ENCODE results near the gene RTL10. TPM values are rescaled to one million over a fixed set of nuclear protein-coding genes. Genes with fewer than 3 reads are reported as not detected.

Gene RTL10
- 16.1 and 37.7 TPM in 2 replicates for total RNA-seq

GRCh38 chr22:19854778-19855503 lies at the start of gene RTL10, which contains the start of gene GNB1L:
Gene RTL10 (minus strand): TSS chr22:19854874. CDS start chr22:19852261, 2,613 bp downstream.
Gene GNB1L (minus strand): TSS chr22:19854874. CDS start chr22:19821355, 33,519 bp downstream.

Other genes with a start within 250 kb of the RTL10 start
- 5.6 and 10.6 TPM in 2 replicates for gene SEPTIN5, start 140.4 kb downstream of the RTL10 start, total RNA-seq
- gene GP1BB, start 131.3 kb downstream of the RTL10 start, total RNA-seq: 0.43 and 0.79 TPM in 2 replicates
- gene TBX1, start 94.1 kb downstream of the RTL10 start, total RNA-seq: 0.65 and 0.79 TPM in 2 replicates
- 4.7 and 11.2 TPM in 2 replicates for gene GNB1L, start within 50 bp of the RTL10 start, total RNA-seq
- 192 and 306 TPM in 2 replicates for gene COMT, start 86.9 kb upstream of the RTL10 start, total RNA-seq
- 21.6 and 30.7 TPM in 2 replicates for gene TXNRD2, start 86.9 kb upstream of the RTL10 start, total RNA-seq
- gene ARVCF, start 161.9 kb upstream of the RTL10 start, total RNA-seq: 5.9 and 13.6 TPM in 2 replicates
- gene TANGO2, start 166.2 kb upstream of the RTL10 start, total RNA-seq: 19.6 and 45.2 TPM in 2 replicates
- 28.0 and 44.8 TPM in 2 replicates for gene DGCR8, start 225.4 kb upstream of the RTL10 start, total RNA-seq